ENCODE data around the gene KDSR.
A peak's percentile ranks its signal among the peaks of the same experiment; 100 is the strongest.

The KDSR gene, protein sequence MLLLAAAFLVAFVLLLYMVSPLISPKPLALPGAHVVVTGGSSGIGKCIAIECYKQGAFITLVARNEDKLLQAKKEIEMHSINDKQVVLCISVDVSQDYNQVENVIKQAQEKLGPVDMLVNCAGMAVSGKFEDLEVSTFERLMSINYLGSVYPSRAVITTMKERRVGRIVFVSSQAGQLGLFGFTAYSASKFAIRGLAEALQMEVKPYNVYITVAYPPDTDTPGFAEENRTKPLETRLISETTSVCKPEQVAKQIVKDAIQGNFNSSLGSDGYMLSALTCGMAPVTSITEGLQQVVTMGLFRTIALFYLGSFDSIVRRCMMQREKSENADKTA

DNA sequence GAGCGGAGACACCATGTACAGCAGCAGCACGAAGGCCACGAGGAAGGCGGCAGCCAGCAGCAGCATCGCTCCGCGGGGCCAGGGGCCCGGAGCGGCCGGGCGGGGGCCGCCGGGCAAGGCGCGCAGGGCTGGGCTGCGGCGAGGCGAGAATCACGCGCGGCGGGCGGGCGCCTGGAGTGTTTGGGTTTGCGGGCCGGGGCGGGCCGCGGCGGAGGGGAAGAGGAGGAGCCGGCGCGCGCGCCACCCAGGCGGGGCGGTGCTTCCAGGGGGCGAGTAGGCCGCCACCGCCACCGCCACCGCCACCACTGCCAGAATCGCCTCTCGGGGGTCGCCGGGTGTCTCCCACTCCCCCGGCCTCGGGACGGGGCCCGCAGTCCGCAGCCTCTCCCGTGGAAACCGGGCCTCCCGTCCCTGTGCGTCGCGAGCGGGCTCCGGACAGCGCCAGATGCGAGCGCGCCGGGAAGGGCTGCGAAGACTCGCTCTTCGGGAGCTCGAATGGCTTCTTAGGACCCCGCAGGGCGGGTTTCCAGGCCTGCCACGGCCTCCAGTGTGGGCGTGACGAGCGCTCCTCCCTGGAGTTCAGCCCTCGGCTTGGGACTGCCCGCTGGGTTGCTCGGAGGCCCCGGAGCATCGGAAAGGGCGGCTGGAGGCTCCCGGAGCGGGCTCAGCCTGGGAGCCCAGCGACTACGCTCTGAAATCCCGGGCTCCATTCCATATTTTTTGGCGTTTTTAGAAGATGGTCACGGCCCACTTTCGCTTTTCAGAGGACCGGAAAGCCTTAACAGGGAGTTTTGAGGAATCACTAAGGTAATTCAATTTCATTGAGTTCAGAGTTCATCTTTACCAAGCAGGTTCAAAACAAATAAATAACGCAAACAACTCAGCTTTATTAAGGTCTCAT lies at the start of gene KDSR:
Gene KDSR, minus strand, starts transcription at position 154 of the 901 bp plus-strand sequence. Its CDS starts 88 bp downstream, at position 66.
- DNase-seq (ENCODE audit: low read depth, low spot score), result peak; percentile 95

- no peak for DNase-seq (ENCODE audit: low read depth, low spot score)
Observed at GRCh38 chr18:63412953-63413352, 45.9 kb upstream of the KDSR start.

- DNase-seq (ENCODE audit: low read depth, low spot score), result no peak
Observed at GRCh38 chr18:63410792-63411191, 43.8 kb upstream of the KDSR start.

GRCh38 chr18:63409301-63409700 lies 42.3 kb upstream of the KDSR start:
- DNase-seq (ENCODE audit: low read depth, low spot score), result no peak

GRCh38 chr18:63407734-63408133 lies 40.7 kb upstream of the KDSR start:
- DNase-seq (ENCODE audit: low read depth, low spot score), result no peak

- DNase-seq (ENCODE audit: low read depth, low spot score), result no peak
Observed at GRCh38 chr18:63405986-63406385, 39.0 kb upstream of the KDSR start.

GRCh38 chr18:63402246-63403162 lies 35.5 kb upstream of the KDSR start:
- DNase-seq (ENCODE audit: low read depth, low spot score), result no peak

DNA sequence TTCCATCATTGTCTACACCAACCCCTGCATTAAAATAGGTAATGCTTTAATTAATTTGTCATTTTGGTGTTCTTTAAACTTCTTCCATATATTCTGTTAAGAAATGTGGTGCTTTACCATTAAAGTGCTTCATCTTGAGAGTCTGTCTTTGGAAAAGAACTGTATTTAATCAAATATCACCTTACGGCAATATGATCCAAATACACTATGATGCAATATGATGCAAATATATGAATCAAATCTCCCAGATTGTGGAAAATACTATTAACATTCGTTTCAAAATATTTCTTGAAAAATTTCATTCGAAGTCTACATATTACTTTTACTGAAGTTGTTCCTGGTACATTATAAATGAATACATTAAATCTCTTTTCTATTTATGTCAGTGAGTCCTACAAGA lies 32.3 kb upstream of the KDSR start:
- DNase-seq (ENCODE audit: low read depth, low spot score), result no peak

DNA sequence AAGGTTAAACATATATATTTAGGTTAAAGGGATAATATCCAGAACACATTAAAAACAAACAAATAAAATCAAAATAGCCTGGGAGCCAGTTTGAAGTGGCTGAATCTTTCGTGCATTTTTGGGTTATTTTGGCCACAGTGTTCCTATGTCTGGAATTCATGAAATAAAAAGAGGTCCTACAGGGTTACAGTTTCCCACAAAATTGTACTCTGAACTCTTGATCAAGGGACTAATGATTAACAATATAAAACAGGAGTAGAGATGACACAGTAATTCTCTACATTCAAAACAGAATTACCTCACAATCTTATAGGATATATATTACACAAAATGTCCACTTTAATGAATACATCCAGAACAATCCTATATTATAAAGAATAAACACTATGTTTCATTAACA lies 30.3 kb upstream of the KDSR start:
- DNase-seq (ENCODE audit: low read depth, low spot score), result no peak

GRCh38 chr18:63395503-63395902 lies 28.5 kb upstream of the KDSR start:
- no peak for DNase-seq (ENCODE audit: low read depth, low spot score)

- no peak for DNase-seq (ENCODE audit: low read depth, low spot score)
Observed at GRCh38 chr18:63394954-63395353, 27.9 kb upstream of the KDSR start.

DNA sequence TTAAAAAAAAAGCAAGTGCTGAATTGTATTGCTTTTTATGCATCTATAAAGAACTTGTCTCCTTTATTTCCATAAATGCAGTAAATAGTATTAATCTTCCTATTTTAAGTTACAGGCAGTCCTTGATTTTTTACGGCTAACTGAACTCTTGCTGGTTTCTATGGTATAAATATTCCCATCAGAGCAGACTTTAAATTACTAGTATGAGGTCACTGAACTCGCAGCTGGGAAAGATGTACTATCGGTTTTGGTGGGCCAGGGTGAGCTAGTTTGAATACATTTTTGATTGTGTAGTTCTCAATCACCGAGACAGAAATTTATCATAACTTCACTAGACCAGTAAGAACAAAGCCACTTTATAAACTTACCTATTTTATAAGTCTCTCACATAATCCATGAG lies 20.9 kb upstream of the KDSR start:
- DNase-seq (ENCODE audit: low read depth, low spot score), result no peak

DNA sequence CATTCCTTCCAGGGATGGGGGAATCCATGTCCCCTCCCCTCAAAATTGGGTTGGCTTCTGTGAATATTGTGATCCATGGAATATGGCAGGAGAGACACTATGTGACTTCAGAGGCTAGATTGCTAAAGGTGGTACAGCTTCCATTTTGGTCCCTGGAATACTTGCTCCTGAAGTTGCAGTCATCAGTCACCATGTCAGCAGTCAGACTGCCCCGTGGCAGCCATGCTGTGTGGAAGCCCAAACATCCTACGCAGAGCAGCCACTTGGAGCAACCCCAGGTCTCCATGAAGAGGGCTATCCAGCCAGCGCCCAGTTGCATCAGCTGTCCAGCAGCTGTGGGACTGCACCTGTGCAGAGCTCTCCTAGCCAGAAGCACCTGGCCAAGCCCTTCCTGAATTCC lies 15.8 kb upstream of the KDSR start:
- no peak for DNase-seq (ENCODE audit: low read depth, low spot score)

GRCh38 chr18:63379639-63379962 lies 12.6 kb upstream of the KDSR start:
- DNase-seq (ENCODE audit: low read depth, low spot score), result no peak

- DNase-seq (ENCODE audit: low read depth, low spot score), result no peak
Observed at GRCh38 chr18:63378919-63379638, 12.1 kb upstream of the KDSR start.

- no peak for DNase-seq (ENCODE audit: low read depth, low spot score)
Observed at GRCh38 chr18:63377275-63377980, 10.4 kb upstream of the KDSR start.

DNA sequence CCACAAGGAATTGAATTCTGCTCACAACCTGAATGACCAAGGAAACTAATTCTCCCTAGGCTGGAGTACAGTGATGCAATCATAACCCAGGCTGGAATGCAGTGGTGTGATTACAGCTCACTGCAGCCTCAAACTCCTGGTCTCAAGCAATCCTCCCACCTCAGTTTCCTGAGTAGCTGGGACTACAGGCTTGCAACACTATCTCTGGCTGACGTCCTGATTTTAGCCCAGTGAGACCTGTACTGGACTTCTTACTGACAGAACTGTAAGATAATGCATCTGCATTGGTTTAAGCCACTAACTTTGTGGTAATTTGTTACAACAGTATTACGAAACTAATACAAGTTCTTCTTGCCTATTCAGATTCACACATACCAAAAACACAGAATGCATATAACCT lies 9.5 kb upstream of the KDSR start:
- DNase-seq (ENCODE audit: low read depth, low spot score), result no peak

GRCh38 chr18:63374540-63374939 lies 7.5 kb upstream of the KDSR start:
- DNase-seq (ENCODE audit: low read depth, low spot score), result no peak

GRCh38 chr18:63373161-63373560 lies 6.2 kb upstream of the KDSR start:
- DNase-seq (ENCODE audit: low read depth, low spot score), result no peak

- DNase-seq (ENCODE audit: low read depth, low spot score), result no peak
Observed at GRCh38 chr18:63368611-63369010, 1.6 kb upstream of the KDSR start.
